Measurements from ENCODE around the gene LYPLA2. TPM values are rescaled to one million over a fixed set of nuclear protein-coding genes. Genes with fewer than 3 reads are reported as not detected.
"Not testable (repeated sequence)": the region's sequence is repeated elsewhere in the genome, so short reads cannot be mapped to it uniquely, and the experiment has no call there.

LYPLA2 gene
- total RNA-seq, 1 donor from 2014 or later, result 115 TPM

DNA sequence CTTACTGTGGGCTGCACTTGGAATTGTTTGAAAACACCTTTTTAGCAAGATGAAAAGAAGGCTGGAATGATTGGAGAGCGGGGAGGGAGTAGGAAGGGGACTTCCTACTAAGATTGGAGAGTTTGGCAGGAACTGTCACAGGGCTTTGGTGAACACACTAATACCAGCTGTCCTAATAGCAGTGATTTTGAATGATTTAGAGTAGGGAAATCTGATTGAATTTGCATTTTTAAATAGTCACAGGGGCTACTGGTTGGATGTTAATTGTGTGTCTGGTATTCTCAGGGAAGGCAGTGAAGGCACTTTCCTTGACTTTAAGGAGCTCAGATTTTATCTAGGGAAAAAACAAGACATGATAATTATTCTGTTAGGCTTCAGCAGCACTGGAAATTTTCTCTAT is 36.8 kb downstream of the LYPLA2 start:
- DNase-seq (ENCODE audit: low spot score, unreplicated experiment), result no peak
- H3K4me1 Mint-ChIP-seq (ENCODE audit: low read depth), result peaks cover 5% of the 10 kb centered on the region
- no peak overlapping the region for H3K4me3 Mint-ChIP-seq (ENCODE audit: low read depth)
- no peaks in the 10 kb centered on the region for H3K36me3 Mint-ChIP-seq (ENCODE audit: insufficient read depth)
- TF ChIP-seq, protein P1, sequence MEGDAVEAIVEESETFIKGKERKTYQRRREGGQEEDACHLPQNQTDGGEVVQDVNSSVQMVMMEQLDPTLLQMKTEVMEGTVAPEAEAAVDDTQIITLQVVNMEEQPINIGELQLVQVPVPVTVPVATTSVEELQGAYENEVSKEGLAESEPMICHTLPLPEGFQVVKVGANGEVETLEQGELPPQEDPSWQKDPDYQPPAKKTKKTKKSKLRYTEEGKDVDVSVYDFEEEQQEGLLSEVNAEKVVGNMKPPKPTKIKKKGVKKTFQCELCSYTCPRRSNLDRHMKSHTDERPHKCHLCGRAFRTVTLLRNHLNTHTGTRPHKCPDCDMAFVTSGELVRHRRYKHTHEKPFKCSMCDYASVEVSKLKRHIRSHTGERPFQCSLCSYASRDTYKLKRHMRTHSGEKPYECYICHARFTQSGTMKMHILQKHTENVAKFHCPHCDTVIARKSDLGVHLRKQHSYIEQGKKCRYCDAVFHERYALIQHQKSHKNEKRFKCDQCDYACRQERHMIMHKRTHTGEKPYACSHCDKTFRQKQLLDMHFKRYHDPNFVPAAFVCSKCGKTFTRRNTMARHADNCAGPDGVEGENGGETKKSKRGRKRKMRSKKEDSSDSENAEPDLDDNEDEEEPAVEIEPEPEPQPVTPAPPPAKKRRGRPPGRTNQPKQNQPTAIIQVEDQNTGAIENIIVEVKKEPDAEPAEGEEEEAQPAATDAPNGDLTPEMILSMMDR (IDR thresholded peaks at IDR 0.05; ENCODE audit: unreplicated experiment), result no peak
- peak overlapping the region; percentile 7 for H3K27ac Mint-ChIP-seq
- H3K27me3 Mint-ChIP-seq, result no peaks in the 10 kb centered on the region
- no peaks in the 10 kb centered on the region for H3K9me3 Mint-ChIP-seq (ENCODE audit: low read depth)

DNA sequence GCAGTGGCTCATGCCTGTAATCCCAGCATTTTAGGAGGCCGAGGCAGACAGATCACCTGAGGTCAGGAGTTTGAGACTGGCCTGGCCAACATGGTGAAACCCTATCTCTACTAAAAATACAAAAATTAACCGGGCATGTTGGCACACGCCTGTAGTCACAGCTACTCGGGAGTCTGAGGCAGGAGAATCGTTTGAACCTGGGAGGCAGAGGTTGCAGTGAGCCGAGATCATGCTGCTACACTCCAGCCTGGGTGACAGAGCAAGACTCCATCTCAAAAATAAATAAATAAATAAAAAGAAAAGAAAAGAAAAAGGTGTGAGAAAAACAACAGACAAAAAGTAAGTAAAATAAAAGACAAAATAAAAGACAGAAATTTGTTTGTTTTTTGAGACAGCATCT is 43.2 kb downstream of the LYPLA2 start:
- not testable (repeated sequence) for H3K27ac Mint-ChIP-seq; H3K4me1 Mint-ChIP-seq (ENCODE audit: low read depth); H3K36me3 Mint-ChIP-seq (ENCODE audit: insufficient read depth); H3K9me3 Mint-ChIP-seq (ENCODE audit: low read depth); H3K4me3 Mint-ChIP-seq (ENCODE audit: low read depth); DNase-seq (ENCODE audit: low spot score, unreplicated experiment)
- peaks cover 20% of the 10 kb centered on the region for H3K27me3 Mint-ChIP-seq

DNA sequence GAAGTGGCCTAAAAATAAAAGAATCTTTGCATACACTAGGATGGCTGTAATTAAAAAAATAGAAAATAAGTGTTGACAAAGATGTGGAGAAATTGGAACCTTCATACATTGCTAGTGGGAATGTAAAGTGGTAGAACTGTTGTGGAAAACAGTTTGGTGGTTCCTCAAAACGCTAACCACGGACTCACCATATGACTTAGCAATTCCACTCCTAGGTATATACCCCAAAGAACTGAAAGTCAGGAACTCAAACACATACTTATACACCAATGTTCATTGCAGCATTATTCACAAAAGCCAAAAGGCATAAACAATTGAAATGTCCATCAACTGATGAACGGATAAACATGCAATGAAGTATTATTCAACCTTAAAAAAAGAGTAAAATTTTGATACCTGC is 45.1 kb downstream of the LYPLA2 start:
- no peak overlapping the region for H3K27ac Mint-ChIP-seq
- peaks cover 2% of the 10 kb centered on the region for H3K4me1 Mint-ChIP-seq (ENCODE audit: low read depth)
- H3K27me3 Mint-ChIP-seq, result peaks cover 20% of the 10 kb centered on the region
- no peaks in the 10 kb centered on the region for H3K36me3 Mint-ChIP-seq (ENCODE audit: insufficient read depth)
- no peaks in the 10 kb centered on the region for H3K9me3 Mint-ChIP-seq (ENCODE audit: low read depth)
- H3K4me3 Mint-ChIP-seq (ENCODE audit: low read depth), result no peak overlapping the region
- no peak for DNase-seq (ENCODE audit: low spot score, unreplicated experiment)
- TF ChIP-seq, protein P1 (IDR thresholded peaks at IDR 0.05; ENCODE audit: unreplicated experiment), result no peak

DNA sequence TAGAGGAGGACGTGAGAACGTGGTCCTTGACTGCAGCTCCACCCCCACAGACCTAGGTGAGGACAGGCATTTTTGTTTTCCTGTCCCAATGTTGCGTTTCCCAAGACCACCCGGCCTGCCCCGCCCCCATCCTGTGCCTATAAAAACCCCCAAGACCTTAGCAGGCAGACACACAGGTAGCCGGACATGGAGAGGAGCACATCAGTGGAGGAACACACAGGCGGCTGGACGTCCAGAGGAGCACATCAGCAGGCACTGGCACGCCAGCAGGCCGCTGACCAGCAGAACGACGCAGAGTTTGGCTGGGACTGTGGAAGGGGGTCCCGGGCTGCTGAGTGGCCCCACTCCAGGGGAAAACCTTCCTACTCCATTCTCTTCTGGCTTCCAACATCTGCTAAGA is 47.0 kb downstream of the LYPLA2 start:
- no peaks in the 10 kb centered on the region for H3K9me3 Mint-ChIP-seq (ENCODE audit: low read depth)
- no peak overlapping the region for H3K27ac Mint-ChIP-seq
- peaks cover 25% of the 10 kb centered on the region for H3K27me3 Mint-ChIP-seq
- peaks cover 2% of the 10 kb centered on the region for H3K4me1 Mint-ChIP-seq (ENCODE audit: low read depth)
- no peak overlapping the region for H3K4me3 Mint-ChIP-seq (ENCODE audit: low read depth)
- DNase-seq (ENCODE audit: low spot score, unreplicated experiment), result no peak
- H3K36me3 Mint-ChIP-seq (ENCODE audit: insufficient read depth), result no peaks in the 10 kb centered on the region
- TF ChIP-seq, protein P1 (IDR thresholded peaks at IDR 0.05; ENCODE audit: unreplicated experiment), result no peak

DNA sequence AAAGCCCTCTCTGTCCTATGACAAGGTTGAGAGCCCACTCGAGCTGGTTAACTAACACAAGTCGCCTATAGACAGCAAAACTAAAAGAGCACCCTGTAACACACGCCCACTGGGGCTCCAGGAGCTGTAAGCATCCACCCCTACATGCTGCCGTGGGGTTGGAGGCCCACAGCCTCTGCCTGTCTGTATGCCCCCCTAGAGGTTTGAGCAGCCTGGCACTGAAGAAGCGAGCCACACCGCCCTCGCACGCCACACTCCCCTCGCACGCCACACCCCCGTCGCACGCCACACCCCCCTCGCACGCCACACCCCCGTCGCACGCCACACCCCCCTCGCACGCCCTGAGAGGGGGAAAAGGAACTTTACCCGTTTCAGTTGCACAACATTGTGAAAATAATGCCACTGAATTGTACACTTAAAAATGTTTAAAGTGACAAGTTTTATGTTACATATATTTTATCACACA is 47.5 kb downstream of the LYPLA2 start:
- Mint-ChIP-seq H3K4me1 (ENCODE audit: low read depth) (peaks cover 2% of the 10 kb centered on the region), H3K4me3 (ENCODE audit: low read depth) (peak overlapping the region; percentile 67), H3K36me3 (ENCODE audit: insufficient read depth) (no peaks in the 10 kb centered on the region), H3K27ac (no peak overlapping the region), H3K9me3 (ENCODE audit: low read depth) (no peaks in the 10 kb centered on the region), H3K27me3 (peaks cover 25% of the 10 kb centered on the region)
- peak; percentile 26 for DNase-seq (ENCODE audit: low spot score, unreplicated experiment)
- TF ChIP-seq, protein P1 (IDR thresholded peaks at IDR 0.05; ENCODE audit: unreplicated experiment), result no peak

DNA sequence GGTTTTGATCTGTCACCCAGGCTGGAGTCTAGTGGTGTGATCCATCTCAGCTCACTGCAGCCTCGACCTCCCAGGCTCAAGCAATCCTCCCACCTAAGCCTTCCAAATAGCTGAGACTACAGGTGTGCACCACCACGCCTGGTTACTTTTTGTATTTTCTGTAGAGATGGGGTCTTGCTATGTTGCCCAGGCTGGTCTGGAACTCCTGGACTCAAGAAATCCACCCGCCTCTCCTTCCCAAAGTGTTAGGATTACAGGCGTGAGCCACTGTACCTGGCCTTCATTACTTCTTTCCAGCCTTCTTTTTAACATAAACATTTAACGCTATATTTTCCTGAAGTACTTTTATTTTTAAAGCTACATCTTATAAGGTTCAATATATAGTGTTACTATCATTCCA is 52.7 kb downstream of the LYPLA2 start:
- TF ChIP-seq, protein P1 (IDR thresholded peaks at IDR 0.05; ENCODE audit: unreplicated experiment), result no peak
- Mint-ChIP-seq H3K4me3 (ENCODE audit: low read depth) (no peak overlapping the region), H3K4me1 (ENCODE audit: low read depth) (no peaks in the 10 kb centered on the region), H3K27me3 (peaks cover 5% of the 10 kb centered on the region), H3K27ac (no peak overlapping the region), H3K9me3 (ENCODE audit: low read depth) (no peaks in the 10 kb centered on the region), H3K36me3 (ENCODE audit: insufficient read depth) (peaks cover 24% of the 10 kb centered on the region)
- no peak for DNase-seq (ENCODE audit: low spot score, unreplicated experiment)

Data from progenitor cell of endocrine pancreas (in vitro differentiated cells).